HG03558 (cell line): Measurements from ENCODE around the gene ANKRD28.

ENCODE experiments used
- ATAC-seq: cut with Tn5 transposase; IDR thresholded peaks from one replicate; pipeline ENCODE4 v1.9.1; 2021; ENCODE audit warnings: moderate number of reproducible peaks; ENCODE audit not compliant: unreplicated experiment; ENCODE audit errors: extremely low read depth

Gene ANKRD28

GRCh38 chr3:15804553-15805095 is 6.8 kb upstream of the ANKRD28 start:
- ATAC-seq = no peak

GRCh38 chr3:15803921-15804320 is 6.1 kb upstream of the ANKRD28 start:
- ATAC-seq = no peak

GRCh38 chr3:15801298-15801697 is 3.5 kb upstream of the ANKRD28 start:
- no peak for ATAC-seq

GRCh38 chr3:15800780-15801179 is 3.0 kb upstream of the ANKRD28 start:
- ATAC-seq = no peak

GRCh38 chr3:15800327-15800726 is 2.5 kb upstream of the ANKRD28 start:
- no peak for ATAC-seq

GRCh38 chr3:15798533-15799245 is 910 bp upstream of the ANKRD28 start:
- no peak for ATAC-seq

GRCh38 chr3:15796771-15797641 is 773 bp downstream of the ANKRD28 start:
- ATAC-seq = no peak

GRCh38 chr3:15796331-15796730 is 1.4 kb downstream of the ANKRD28 start:
- ATAC-seq = no peak

- no peak for ATAC-seq
These were observed 2.0 kb downstream of the ANKRD28 start for GRCh38 chr3:15795651-15796308.

- no peak for ATAC-seq
These were observed 2.7 kb downstream of the ANKRD28 start for GRCh38 chr3:15794842-15795650.

GRCh38 chr3:15794303-15794771 is 3.4 kb downstream of the ANKRD28 start:
- no peak for ATAC-seq

GRCh38 chr3:15791525-15791924 is 6.3 kb downstream of the ANKRD28 start:
- no peak for ATAC-seq

GRCh38 chr3:15787941-15788340 is 9.8 kb downstream of the ANKRD28 start:
- no peak for ATAC-seq

GRCh38 chr3:15787526-15787925 is 10.3 kb downstream of the ANKRD28 start:
- no peak for ATAC-seq

GRCh38 chr3:15783361-15783969 is 14.3 kb downstream of the ANKRD28 start:
- ATAC-seq = no peak

GRCh38 chr3:15782429-15782828 is 15.3 kb downstream of the ANKRD28 start:
- no peak for ATAC-seq

GRCh38 chr3:15781637-15782402 is 16.0 kb downstream of the ANKRD28 start:
- no peak for ATAC-seq

GRCh38 chr3:15781131-15781530 is 16.6 kb downstream of the ANKRD28 start:
- ATAC-seq = no peak

GRCh38 chr3:15779111-15779510 is 18.7 kb downstream of the ANKRD28 start:
- no peak for ATAC-seq
